Measurements from ENCODE around the gene SPNS3.

DNA sequence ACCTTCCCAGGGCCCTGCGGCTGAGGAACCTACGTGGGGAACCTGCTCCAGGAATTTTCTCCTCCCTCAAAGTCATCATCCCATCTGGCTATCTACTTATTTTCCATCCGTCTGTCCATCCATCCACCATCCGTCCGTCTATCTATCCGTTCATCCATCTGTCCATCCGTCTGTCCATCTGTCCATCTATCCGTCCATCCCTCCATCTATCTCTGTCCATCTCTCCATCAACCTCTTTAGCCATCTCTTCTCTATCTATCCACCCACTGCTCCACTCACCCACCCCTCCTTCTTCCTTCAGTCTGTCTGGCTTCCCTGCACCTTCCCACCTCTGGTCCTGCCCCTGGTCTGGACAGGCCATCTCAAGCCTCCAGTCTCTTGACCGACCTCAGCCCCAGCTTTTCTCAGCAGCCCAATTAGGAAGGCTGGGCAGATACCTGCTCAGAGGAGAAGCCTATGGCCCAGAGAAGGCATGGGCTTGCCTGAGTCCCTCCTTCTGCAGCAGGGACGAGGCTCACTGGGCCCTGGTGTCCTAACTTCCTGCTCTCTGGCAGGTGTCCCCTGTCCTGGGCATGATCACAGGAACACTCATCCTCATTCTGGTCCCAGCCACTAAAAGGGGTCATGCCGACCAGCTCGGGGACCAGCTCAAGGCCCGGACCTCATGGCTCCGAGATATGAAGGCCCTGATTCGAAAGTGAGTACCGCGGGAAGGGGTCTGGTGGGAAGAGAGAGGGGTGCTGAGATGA is 98.4 kb downstream of the SPNS3 start:
- TF ChIP-seq, protein P1, sequence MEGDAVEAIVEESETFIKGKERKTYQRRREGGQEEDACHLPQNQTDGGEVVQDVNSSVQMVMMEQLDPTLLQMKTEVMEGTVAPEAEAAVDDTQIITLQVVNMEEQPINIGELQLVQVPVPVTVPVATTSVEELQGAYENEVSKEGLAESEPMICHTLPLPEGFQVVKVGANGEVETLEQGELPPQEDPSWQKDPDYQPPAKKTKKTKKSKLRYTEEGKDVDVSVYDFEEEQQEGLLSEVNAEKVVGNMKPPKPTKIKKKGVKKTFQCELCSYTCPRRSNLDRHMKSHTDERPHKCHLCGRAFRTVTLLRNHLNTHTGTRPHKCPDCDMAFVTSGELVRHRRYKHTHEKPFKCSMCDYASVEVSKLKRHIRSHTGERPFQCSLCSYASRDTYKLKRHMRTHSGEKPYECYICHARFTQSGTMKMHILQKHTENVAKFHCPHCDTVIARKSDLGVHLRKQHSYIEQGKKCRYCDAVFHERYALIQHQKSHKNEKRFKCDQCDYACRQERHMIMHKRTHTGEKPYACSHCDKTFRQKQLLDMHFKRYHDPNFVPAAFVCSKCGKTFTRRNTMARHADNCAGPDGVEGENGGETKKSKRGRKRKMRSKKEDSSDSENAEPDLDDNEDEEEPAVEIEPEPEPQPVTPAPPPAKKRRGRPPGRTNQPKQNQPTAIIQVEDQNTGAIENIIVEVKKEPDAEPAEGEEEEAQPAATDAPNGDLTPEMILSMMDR (conservative IDR thresholded peaks at IDR 0.05): no peak
- no peak for TF ChIP-seq EZH2 (IDR thresholded peaks at IDR 0.05; ENCODE audit: low read depth)
